GM19193 (cell line): ENCODE results near the gene BRINP3.

Source experiments
- POLR2A ChIP-seq: IDR thresholded peaks from 4 replicates; pipeline ENCODE4 v1.6.1; 2011; ENCODE audit not compliant: insufficient read depth, insufficient read length; ENCODE audit errors: extremely low read depth

BRINP3 gene

GRCh38 chr1:190464690-190465089 is 13.0 kb downstream of the BRINP3 start:
- TF ChIP-seq POLR2A, result no peak

DNA sequence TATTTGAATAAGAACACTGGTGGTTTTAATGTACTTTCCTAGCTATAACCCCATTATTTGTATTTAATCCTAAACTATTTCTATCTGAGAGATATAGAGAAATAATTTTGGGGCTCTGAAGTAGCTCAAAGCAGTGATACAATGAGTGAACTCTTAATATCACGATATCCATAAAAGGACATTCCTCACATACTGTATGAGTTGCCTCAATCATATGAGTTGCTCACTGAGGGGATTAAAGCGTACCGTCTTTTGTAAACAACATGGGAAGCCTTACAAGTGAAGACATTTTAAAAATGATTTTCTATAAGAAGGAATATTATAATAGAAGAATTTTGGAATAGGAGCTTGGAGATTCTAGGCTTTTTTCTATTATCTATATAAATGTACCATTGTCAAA is 21.5 kb downstream of the BRINP3 start:
- no peak for TF ChIP-seq POLR2A

- no peak for TF ChIP-seq POLR2A
These were observed 22.0 kb downstream of the BRINP3 start for GRCh38 chr1:190455631-190456030.

DNA sequence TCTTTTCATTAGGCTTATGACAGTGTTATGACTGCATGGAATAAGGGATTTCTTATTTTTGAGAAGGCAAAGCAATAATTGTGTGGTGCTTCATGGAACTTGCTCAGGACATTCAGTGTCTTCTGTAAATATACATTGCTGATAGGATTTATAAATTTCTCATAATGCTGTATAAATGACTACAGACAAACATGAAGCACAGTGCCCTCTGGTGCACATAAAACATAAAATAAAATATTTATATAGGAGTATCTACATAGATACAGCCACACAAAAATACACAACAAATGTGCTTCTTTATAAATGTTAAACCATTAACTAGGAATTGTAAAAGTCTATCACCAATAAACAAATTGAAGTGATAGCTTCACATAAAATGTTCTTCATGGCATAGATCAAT is 24.1 kb downstream of the BRINP3 start:
- TF ChIP-seq POLR2A, result no peak

GRCh38 chr1:190452272-190452848 is 25.3 kb downstream of the BRINP3 start:
- TF ChIP-seq POLR2A, result no peak

DNA sequence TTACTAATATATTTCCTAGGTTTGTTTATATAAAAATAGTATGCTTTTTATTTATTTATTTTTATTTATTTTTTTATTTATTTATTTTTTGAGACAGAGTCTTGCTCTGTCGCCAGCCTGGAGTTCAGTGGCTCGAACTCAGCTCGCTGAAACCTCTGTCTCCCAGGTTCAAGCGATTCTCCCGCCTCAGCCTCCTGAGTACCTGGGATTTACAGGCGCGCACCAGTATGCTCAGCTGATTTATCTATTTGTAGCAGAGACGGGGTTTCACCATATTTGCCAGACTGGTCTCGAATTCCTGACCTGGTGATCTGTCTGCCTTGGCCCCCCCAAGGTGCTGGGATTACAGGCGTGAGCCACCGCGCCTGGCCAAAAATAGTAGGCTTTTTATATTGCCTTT is 33.2 kb downstream of the BRINP3 start:
- no peak for TF ChIP-seq POLR2A

GRCh38 chr1:190439447-190439846 is 38.2 kb downstream of the BRINP3 start:
- no peak for TF ChIP-seq POLR2A

GRCh38 chr1:190436615-190437014 is 41.0 kb downstream of the BRINP3 start:
- no peak for TF ChIP-seq POLR2A

- TF ChIP-seq POLR2A, result no peak
These were observed 47.7 kb downstream of the BRINP3 start for GRCh38 chr1:190429932-190430331.

DNA sequence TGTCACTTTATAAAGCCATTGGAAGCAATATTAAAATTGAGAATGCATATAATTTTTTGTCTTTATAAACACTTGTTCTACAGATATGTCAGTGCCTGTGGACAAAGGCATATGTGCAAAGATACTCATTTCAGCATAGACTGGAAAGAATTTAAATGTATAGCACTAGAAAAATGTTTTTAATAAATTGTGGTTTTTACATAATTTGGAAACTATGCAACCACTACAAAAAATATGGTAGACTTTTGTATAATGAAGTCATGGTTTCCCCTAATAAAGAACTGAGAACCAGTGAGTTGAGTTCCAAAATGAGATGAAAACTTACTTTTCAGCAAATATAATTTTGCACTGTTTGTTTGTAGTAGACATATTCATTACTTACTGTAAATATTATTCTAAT is 48.5 kb downstream of the BRINP3 start:
- TF ChIP-seq POLR2A, result no peak

DNA sequence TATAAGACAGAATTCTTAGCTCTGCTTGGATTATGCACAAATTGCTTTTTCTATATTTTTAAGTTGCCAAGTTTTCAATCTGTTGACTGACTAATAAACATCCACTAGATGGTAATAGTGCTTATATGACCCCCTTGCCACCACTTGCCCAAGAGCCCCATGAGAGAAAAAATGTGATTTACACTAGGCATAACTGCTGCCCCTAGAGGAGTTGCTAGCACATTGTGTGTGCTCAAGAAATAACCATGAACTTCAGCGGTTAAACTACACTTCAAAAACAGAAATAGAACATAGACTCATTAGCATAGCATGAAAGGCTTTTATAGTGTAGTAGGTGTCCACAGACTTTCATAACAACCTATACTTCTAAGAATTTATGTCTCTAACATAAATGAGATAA is 61.4 kb downstream of the BRINP3 start:
- no peak for TF ChIP-seq POLR2A

GRCh38 chr1:190413142-190413541 is 64.5 kb downstream of the BRINP3 start:
- no peak for TF ChIP-seq POLR2A

DNA sequence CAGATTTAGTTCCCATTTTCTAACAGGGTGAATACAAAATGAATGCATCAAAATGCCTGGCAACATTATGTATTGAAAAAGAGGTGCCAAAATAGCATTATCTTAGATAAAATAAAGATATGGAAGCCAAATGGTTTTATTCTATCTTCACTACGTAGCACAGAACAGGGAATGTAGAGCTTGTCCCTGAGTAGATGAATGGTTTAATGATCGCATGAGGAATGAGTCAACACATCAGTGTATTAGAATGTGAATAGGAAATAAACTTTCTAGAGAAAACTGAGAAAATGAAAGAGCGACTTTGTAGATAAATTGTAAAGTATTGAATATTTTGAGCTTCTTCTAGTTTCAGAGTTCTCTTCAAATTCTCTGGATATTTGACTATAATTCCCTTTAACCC is 74.3 kb downstream of the BRINP3 start:
- TF ChIP-seq POLR2A, result no peak

GRCh38 chr1:190399233-190399632 is 78.4 kb downstream of the BRINP3 start:
- no peak for TF ChIP-seq POLR2A

DNA sequence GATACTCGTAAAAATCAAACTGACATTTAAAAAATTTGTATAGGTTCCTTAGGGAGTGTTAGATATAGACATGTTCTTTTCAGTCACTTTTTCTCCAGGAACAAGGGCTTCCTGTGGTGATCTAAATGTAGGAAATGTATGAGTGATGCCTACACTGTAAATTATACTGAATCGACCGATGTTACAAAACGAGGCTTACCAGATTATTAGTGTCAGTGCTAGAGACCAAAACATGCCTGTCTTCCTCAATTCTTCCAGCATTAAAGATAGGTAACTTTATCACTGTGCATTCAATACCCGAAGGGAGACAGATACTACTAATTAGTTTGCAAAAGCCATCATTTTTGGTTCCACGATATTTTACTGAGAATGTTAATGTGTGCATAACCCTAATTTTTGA is 86.1 kb downstream of the BRINP3 start:
- no peak for TF ChIP-seq POLR2A

DNA sequence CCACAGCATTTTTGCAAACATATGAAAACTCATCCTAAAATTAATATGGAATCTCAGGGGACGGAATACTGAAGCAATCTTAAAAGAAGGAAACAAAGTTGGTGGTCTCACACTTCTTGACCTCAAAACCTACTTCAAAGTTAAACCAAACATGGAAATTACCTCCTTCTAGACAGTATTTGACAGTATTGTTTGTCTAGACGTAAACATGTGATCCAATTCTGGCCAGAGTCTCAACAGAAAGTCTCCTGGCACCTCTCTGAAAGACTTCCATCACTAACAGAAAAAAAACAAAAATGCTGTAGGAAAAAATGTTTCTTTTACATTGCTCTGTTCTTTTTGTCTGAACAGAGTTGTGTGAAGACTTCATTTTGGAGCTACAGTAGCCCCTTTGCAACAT is 99.7 kb downstream of the BRINP3 start:
- TF ChIP-seq POLR2A, result no peak

DNA sequence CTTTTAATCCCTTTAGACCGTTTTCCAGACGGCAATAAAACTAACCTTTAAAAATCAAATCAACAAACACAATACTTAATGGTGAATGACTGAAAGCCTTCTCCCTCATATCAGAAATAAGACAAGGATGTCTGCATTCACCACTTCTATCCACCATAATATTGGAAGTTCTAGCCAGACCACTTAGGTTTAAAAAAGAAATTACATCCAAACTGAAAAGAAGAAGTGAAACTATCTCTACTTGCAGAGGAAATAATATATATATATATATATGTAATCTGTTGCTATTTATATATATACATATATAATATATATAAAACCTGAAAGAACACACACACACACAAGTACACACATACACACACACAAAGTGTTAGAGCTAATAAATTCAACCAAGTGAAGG is 100.4 kb downstream of the BRINP3 start:
- TF ChIP-seq POLR2A, result no peak
